ENCODE data around the gene MINAR1.

MINAR1 gene

GRCh38 chr15:79427781-79428598 is 4.1 kb upstream of the MINAR1 start:
- DNase-seq (ENCODE audit: insufficient read length, low spot score): no peak
- no peak for FAIRE-seq
- TF ChIP-seq SPI1 (IDR thresholded peaks at IDR 0.05; ENCODE audit: low read depth, low read length): no peak
- no peak for TF ChIP-seq POLR2AphosphoS5 (IDR thresholded peaks at IDR 0.05; ENCODE audit: low read depth, low read length)
- no peak for TF ChIP-seq TAF1 (IDR thresholded peaks at IDR 0.05; ENCODE audit: low read depth, low read length)
- no peak for TF ChIP-seq POU2F2 (IDR thresholded peaks at IDR 0.05; ENCODE audit: low read depth, low read length)
- no peak for TF ChIP-seq POLR2A (IDR thresholded peaks at IDR 0.05; ENCODE audit: low read depth, low read length)
- TF ChIP-seq PAX5 (IDR thresholded peaks at IDR 0.05; ENCODE audit: insufficient read depth, low read length, severe bottlenecking): no peak

GRCh38 chr15:79430901-79431635 is 1.1 kb upstream of the MINAR1 start:
- FAIRE-seq (no peak), DNase-seq (ENCODE audit: insufficient read length, low spot score) (no peak)

GRCh38 chr15:79432345-79433275 is 474 bp downstream of the MINAR1 start:
- TF ChIP-seq POU2F2 (IDR thresholded peaks at IDR 0.05; ENCODE audit: low read depth, low read length) (no peak), TAF1 (IDR thresholded peaks at IDR 0.05; ENCODE audit: low read depth, low read length) (no peak), SPI1 (IDR thresholded peaks at IDR 0.05; ENCODE audit: low read depth, low read length) (no peak), POLR2AphosphoS5 (IDR thresholded peaks at IDR 0.05; ENCODE audit: low read depth, low read length) (no peak), POLR2A (IDR thresholded peaks at IDR 0.05; ENCODE audit: low read depth, low read length) (no peak), PAX5 (IDR thresholded peaks at IDR 0.05; ENCODE audit: insufficient read depth, low read length, severe bottlenecking) (no peak)
- DNase-seq (ENCODE audit: insufficient read length, low spot score) (peak; percentile 25), FAIRE-seq (no peak)

More at GRCh38 chr15:79430901-79431635, 1.1 kb upstream of the MINAR1 start:
- no peak for TF ChIP-seq TAF1 (IDR thresholded peaks at IDR 0.05; ENCODE audit: low read depth, low read length)
- no peak for TF ChIP-seq POLR2A (IDR thresholded peaks at IDR 0.05; ENCODE audit: low read depth, low read length)
- no peak for TF ChIP-seq SPI1 (IDR thresholded peaks at IDR 0.05; ENCODE audit: low read depth, low read length)
- TF ChIP-seq PAX5 (IDR thresholded peaks at IDR 0.05; ENCODE audit: insufficient read depth, low read length, severe bottlenecking): no peak
- no peak for TF ChIP-seq POU2F2 (IDR thresholded peaks at IDR 0.05; ENCODE audit: low read depth, low read length)
- TF ChIP-seq POLR2AphosphoS5 (IDR thresholded peaks at IDR 0.05; ENCODE audit: low read depth, low read length): no peak

- no peak for DNase-seq (ENCODE audit: insufficient read length, low spot score)
- TF ChIP-seq TAF1 (IDR thresholded peaks at IDR 0.05; ENCODE audit: low read depth, low read length): no peak
- TF ChIP-seq PAX5 (IDR thresholded peaks at IDR 0.05; ENCODE audit: insufficient read depth, low read length, severe bottlenecking): no peak
- no peak for TF ChIP-seq SPI1 (IDR thresholded peaks at IDR 0.05; ENCODE audit: low read depth, low read length)
- TF ChIP-seq POU2F2 (IDR thresholded peaks at IDR 0.05; ENCODE audit: low read depth, low read length): no peak
- no peak for TF ChIP-seq POLR2A (IDR thresholded peaks at IDR 0.05; ENCODE audit: low read depth, low read length)
- TF ChIP-seq POLR2AphosphoS5 (IDR thresholded peaks at IDR 0.05; ENCODE audit: low read depth, low read length): no peak
- FAIRE-seq: no peak
Observed at GRCh38 chr15:79433276-79433990, 1.3 kb downstream of the MINAR1 start.

- no peak for FAIRE-seq
- no peak for TF ChIP-seq SPI1 (IDR thresholded peaks at IDR 0.05; ENCODE audit: low read depth, low read length)
- no peak for TF ChIP-seq TAF1 (IDR thresholded peaks at IDR 0.05; ENCODE audit: low read depth, low read length)
- TF ChIP-seq POLR2A (IDR thresholded peaks at IDR 0.05; ENCODE audit: low read depth, low read length): no peak
- no peak for TF ChIP-seq PAX5 (IDR thresholded peaks at IDR 0.05; ENCODE audit: insufficient read depth, low read length, severe bottlenecking)
- TF ChIP-seq POLR2AphosphoS5 (IDR thresholded peaks at IDR 0.05; ENCODE audit: low read depth, low read length): no peak
- TF ChIP-seq POU2F2 (IDR thresholded peaks at IDR 0.05; ENCODE audit: low read depth, low read length): no peak
Observed at GRCh38 chr15:79434361-79434760, 2.2 kb downstream of the MINAR1 start.

GRCh38 chr15:79436037-79436780 is 4.1 kb downstream of the MINAR1 start:
- no peak for TF ChIP-seq POU2F2 (IDR thresholded peaks at IDR 0.05; ENCODE audit: low read depth, low read length)
- TF ChIP-seq SPI1 (IDR thresholded peaks at IDR 0.05; ENCODE audit: low read depth, low read length): no peak
- TF ChIP-seq POLR2AphosphoS5 (IDR thresholded peaks at IDR 0.05; ENCODE audit: low read depth, low read length): no peak
- TF ChIP-seq POLR2A (IDR thresholded peaks at IDR 0.05; ENCODE audit: low read depth, low read length): no peak
- no peak for TF ChIP-seq TAF1 (IDR thresholded peaks at IDR 0.05; ENCODE audit: low read depth, low read length)
- no peak for TF ChIP-seq PAX5 (IDR thresholded peaks at IDR 0.05; ENCODE audit: insufficient read depth, low read length, severe bottlenecking)
- FAIRE-seq (no peak), DNase-seq (ENCODE audit: insufficient read length, low spot score) (no peak)

More at GRCh38 chr15:79434361-79434760, 2.2 kb downstream of the MINAR1 start:
- no peak for DNase-seq (ENCODE audit: insufficient read length, low spot score)

GRCh38 chr15:79437275-79438000 is 5.3 kb downstream of the MINAR1 start:
- no peak for TF ChIP-seq PAX5 (IDR thresholded peaks at IDR 0.05; ENCODE audit: insufficient read depth, low read length, severe bottlenecking)
- no peak for TF ChIP-seq TAF1 (IDR thresholded peaks at IDR 0.05; ENCODE audit: low read depth, low read length)
- TF ChIP-seq POLR2AphosphoS5 (IDR thresholded peaks at IDR 0.05; ENCODE audit: low read depth, low read length): no peak
- no peak for TF ChIP-seq POLR2A (IDR thresholded peaks at IDR 0.05; ENCODE audit: low read depth, low read length)
- TF ChIP-seq POU2F2 (IDR thresholded peaks at IDR 0.05; ENCODE audit: low read depth, low read length): no peak
- no peak for TF ChIP-seq SPI1 (IDR thresholded peaks at IDR 0.05; ENCODE audit: low read depth, low read length)
- DNase-seq (ENCODE audit: insufficient read length, low spot score) (no peak), FAIRE-seq (no peak)
